SK-N-SH (cell line): ENCODE results near the gene BRINP1. TPM values are rescaled to one million over a fixed set of nuclear protein-coding genes. Genes with fewer than 3 reads are reported as not detected.
"Not testable (repeated sequence)": the region's sequence is repeated elsewhere in the genome, so short reads cannot be mapped to it uniquely, and the experiment has no call there.

Experiments used
- CTCF ChIA-PET: fragments of 300-600, 350-600 bp; formaldehyde crosslinking; extraction: SDS; loops from one replicate; lab custom pipeline; 2021; lab: Yijun Ruan, JAX
- POLR2A ChIA-PET: fragments of 350-600 bp; sonication (Branson Sonifier 250); formaldehyde crosslinking; extraction: SDS; loops from one replicate; lab custom pipeline; 2020; ENCODE audit warnings: antibody characterized with exemption, inconsistent platforms; lab: Yijun Ruan, JAX
- DNase-seq: peaks from one replicate; pipeline ENCODE4 v3.0.0; 2012
- H2AFZ ChIP-seq: fragments of 200-600 bp; sonication (generic); 2 replicates; pipeline ENCODE4 v1.8.1; 2016; ENCODE audit warnings: antibody characterized with exemption, mild to moderate bottlenecking, low read depth
- H3F3A ChIP-seq: fragments of 200-600 bp; sonication (generic); replicated peaks from 2 replicates; pipeline ENCODE3; 2016; ENCODE audit warnings: antibody characterized with exemption, mild to moderate bottlenecking; ENCODE audit not compliant: insufficient read depth
- H3K27ac ChIP-seq, 2 experiments: fragments of 200-500 bp in 1 of 2; fragments of 200-600 bp in 1 of 2; sonication (Bioruptor generic) in 1 of 2; sonication (generic), shearing (Covaris generic) in 1 of 2; 2 replicates each; pipeline versions ENCODE4 v1.5.1 to v1.6.1; 2014 to 2016; ENCODE audit warnings: low read depth in 2 of 2, inconsistent platforms in 1 of 2, low read length in 1 of 2, mild to moderate bottlenecking in 1 of 2, mixed read lengths in 1 of 2
- H3K27me3 ChIP-seq: fragments of 200-600 bp; sonication (generic), shearing (Covaris generic); 2 replicates; pipeline ENCODE4 v1.6.1; 2016; ENCODE audit warnings: mixed run types; ENCODE audit not compliant: insufficient read depth
- H3K36me3 ChIP-seq, 2 experiments: fragments of 200-500 bp in 1 of 2; fragments of 200-600 bp in 1 of 2; sonication (Bioruptor generic) in 1 of 2; sonication (generic) in 1 of 2; replicated peaks in 1 of 2; 2 replicates each; pipeline versions ENCODE3 to v1.5.1; 2014 to 2016; ENCODE audit warnings: low read length in 1 of 2, mild to moderate bottlenecking in 1 of 2; ENCODE audit not compliant: insufficient read depth in 2 of 2, control insufficient read depth in 1 of 2
- H3K4me1 ChIP-seq, 2 experiments: fragments of 200-500 bp in 1 of 2; fragments of 200-600 bp in 1 of 2; sonication (Bioruptor generic) in 1 of 2; sonication (generic), shearing (Covaris generic) in 1 of 2; 2 replicates each; pipeline versions ENCODE4 v1.5.1 to v1.6.1; 2014 to 2016; ENCODE audit warnings: low read depth in 1 of 2, low read length in 1 of 2, mixed run types in 1 of 2; ENCODE audit not compliant: insufficient read depth in 2 of 2, control insufficient read depth in 1 of 2
- H3K4me2 ChIP-seq: fragments of 200-600 bp; sonication (generic), shearing (Covaris generic); 2 replicates; pipeline ENCODE4 v1.6.1; 2017; ENCODE audit warnings: mixed run types
- H3K4me3 ChIP-seq, 2 experiments: fragments of 200-500 bp in 1 of 2; fragments of 200-600 bp in 1 of 2; sonication (Bioruptor generic) in 1 of 2; sonication (generic), shearing (Covaris generic) in 1 of 2; 2 replicates each; pipeline versions ENCODE4 v1.5.1 to v1.8.1; 2014 to 2016; ENCODE audit warnings: low read depth in 2 of 2, inconsistent platforms in 1 of 2, low read length in 1 of 2, mild to moderate bottlenecking in 1 of 2, mixed read lengths in 1 of 2, moderate library complexity in 1 of 2
- H3K79me2 ChIP-seq: fragments of 200-600 bp; sonication (generic); 2 replicates; pipeline ENCODE4 v1.8.1; 2017; ENCODE audit warnings: mild to moderate bottlenecking; ENCODE audit not compliant: insufficient read depth
- H3K9ac ChIP-seq: fragments of 200-600 bp; sonication (generic); 2 replicates; pipeline ENCODE4 v1.6.1; 2017; ENCODE audit warnings: mixed run types
- H3K9me2 ChIP-seq: fragments of 200-600 bp; sonication (generic); 2 replicates; pipeline ENCODE4 v1.6.1; 2017; ENCODE audit warnings: mixed run types
- H3K9me3 ChIP-seq: fragments of 200-600 bp; sonication (generic); 2 replicates; pipeline ENCODE4 v1.6.1; 2017; ENCODE audit warnings: mixed run types, mild to moderate bottlenecking, moderate library complexity
- H4K20me1 ChIP-seq: fragments of 200-600 bp; sonication (generic); 2 replicates; pipeline ENCODE4 v1.6.1; 2017; ENCODE audit warnings: mild to moderate bottlenecking, mixed run types; ENCODE audit not compliant: insufficient read depth
- EP300 ChIP-seq, 2 experiments: IDR thresholded peaks; 2 replicates each; pipeline versions ENCODE4 v1.4.0 to v1.6.1; 2012; ENCODE audit warnings: borderline replicate concordance in 1 of 2, low read depth in 1 of 2, low read length in 1 of 2
- GABPA ChIP-seq: IDR thresholded peaks from 2 replicates; pipeline ENCODE4 v1.4.0; 2012; ENCODE audit warnings: low read depth, mild to moderate bottlenecking
- REST ChIP-seq: IDR thresholded peaks from 2 replicates; pipeline ENCODE4 v1.6.1; 2012; ENCODE audit warnings: mild to moderate bottlenecking, low read depth, low read length, moderate library complexity
- RXRA ChIP-seq: IDR thresholded peaks from 2 replicates; pipeline ENCODE4 v1.4.0; 2012; ENCODE audit warnings: low read depth, mild to moderate bottlenecking, borderline replicate concordance
- WGBS: methylation state at CpG from one replicate; pipeline ENCODE4 v1.1.6; 2017; ENCODE audit warnings: low lambda C conversion rate; 5-methylcytosine and 5-hydroxymethylcytosine counted together
- polyA plus RNA-seq, 3 experiments: library from polyadenylated mRNA; depleted of rRNA; stranded (reverse); fragments of >200 nt; gene quantifications; 2 replicates each; pipeline ENCODE4 v1.2.3, GENCODE V29; 2012

The BRINP1 gene
- polyA plus RNA-seq, 1 of the 3 experiments (the other 2 are of a cell fraction) = 0.41 TPM

GRCh38 chr9:119175581-119175980 is 193.7 kb downstream of the BRINP1 start:
- H3K4me1 ChIP-seq = no peaks in the 10 kb centered on the region
- no peak overlapping the region for H3K9ac ChIP-seq
- ChIA-PET POLR2A (no interaction called here), CTCF (no interaction called here)
- no peaks in the 10 kb centered on the region for H3F3A ChIP-seq
- H3K4me3 ChIP-seq = no peak overlapping the region
- H4K20me1 ChIP-seq = no peaks in the 10 kb centered on the region
- H3K4me2 ChIP-seq = no peak overlapping the region
- H3K27me3 ChIP-seq = no peaks in the 10 kb centered on the region
- no peaks in the 10 kb centered on the region for H3K36me3 ChIP-seq
- 10% methylated on average over 1 of the region's 1 CpG for WGBS
- DNase-seq = no peak
- H2AFZ ChIP-seq = no peak overlapping the region
- no peaks in the 10 kb centered on the region for H3K9me3 ChIP-seq
- no peak for TF ChIP-seq REST
- no peaks in the 10 kb centered on the region for H3K9me2 ChIP-seq
- H3K79me2 ChIP-seq = no peaks in the 10 kb centered on the region
- no peak overlapping the region for H3K27ac ChIP-seq

- H3K9me3 ChIP-seq, DNase-seq, H3K36me3 ChIP-seq, H2AFZ ChIP-seq, H3K27ac ChIP-seq, H3K4me1 ChIP-seq, H3K4me2 ChIP-seq, H4K20me1 ChIP-seq, H3F3A ChIP-seq, H3K9me2 ChIP-seq, H3K9ac ChIP-seq, CTCF ChIA-PET, H3K79me2 ChIP-seq, POLR2A ChIA-PET, H3K4me3 ChIP-seq, H3K27me3 ChIP-seq: not testable (repeated sequence)
- WGBS = 75% methylated on average over 25 of the region's 27 CpGs
These were observed 200.0 kb downstream of the BRINP1 start for GRCh38 chr9:119169222-119169621.

GRCh38 chr9:119167876-119168275 is 201.4 kb downstream of the BRINP1 start:
- TF ChIP-seq RXRA (no peak), GABPA (no peak), EP300 (IDR thresholded peaks at IDR 0.05; ENCODE audit: borderline replicate concordance in 1 of 2, low read depth in 1 of 2, low read length in 1 of 2) (no peak)
- H3K9ac ChIP-seq = no peak overlapping the region
- no peaks in the 10 kb centered on the region for H4K20me1 ChIP-seq
- H3K4me2 ChIP-seq = no peak overlapping the region
- ChIA-PET CTCF (interaction anchor here (0.6 kb wide), 1 partner anchor 186 kb away, joined by 3 read pairs; no protein-coding TSS in a partner anchor), POLR2A (no interaction called here)
- H3K27me3 ChIP-seq = no peaks in the 10 kb centered on the region
- H3K36me3 ChIP-seq = no peaks in the 10 kb centered on the region
- H3K9me2 ChIP-seq = no peaks in the 10 kb centered on the region
- H3F3A ChIP-seq = no peaks in the 10 kb centered on the region
- H3K9me3 ChIP-seq = no peaks in the 10 kb centered on the region
- H2AFZ ChIP-seq = no peak overlapping the region
- H3K4me3 ChIP-seq = no peak overlapping the region
- WGBS = 68% methylated on average over 15 of the region's 16 CpGs
- no peak overlapping the region for H3K27ac ChIP-seq
- no peaks in the 10 kb centered on the region for H3K79me2 ChIP-seq
- no peak for DNase-seq
- H3K4me1 ChIP-seq = no peaks in the 10 kb centered on the region
